ENCODE measurements around the gene SNAP29.
"Not testable (repeated sequence)": the region's sequence is repeated elsewhere in the genome, so short reads cannot be mapped to it uniquely, and the experiment has no call there.

The SNAP29 gene

GRCh38 chr22:20931126-20931654, 72.4 kb downstream of the SNAP29 start:
- DNase-seq (ENCODE audit: low read depth) = no peak

GRCh38 chr22:20933910-20934309, 75.1 kb downstream of the SNAP29 start:
- DNase-seq (ENCODE audit: low read depth) = no peak

- not testable (repeated sequence) for DNase-seq (ENCODE audit: low read depth)
Observed at GRCh38 chr22:20935049-20935448, 76.2 kb downstream of the SNAP29 start.

- DNase-seq (ENCODE audit: low read depth) = not testable (repeated sequence)
Observed at GRCh38 chr22:20935780-20936539, 77.2 kb downstream of the SNAP29 start.

DNA sequence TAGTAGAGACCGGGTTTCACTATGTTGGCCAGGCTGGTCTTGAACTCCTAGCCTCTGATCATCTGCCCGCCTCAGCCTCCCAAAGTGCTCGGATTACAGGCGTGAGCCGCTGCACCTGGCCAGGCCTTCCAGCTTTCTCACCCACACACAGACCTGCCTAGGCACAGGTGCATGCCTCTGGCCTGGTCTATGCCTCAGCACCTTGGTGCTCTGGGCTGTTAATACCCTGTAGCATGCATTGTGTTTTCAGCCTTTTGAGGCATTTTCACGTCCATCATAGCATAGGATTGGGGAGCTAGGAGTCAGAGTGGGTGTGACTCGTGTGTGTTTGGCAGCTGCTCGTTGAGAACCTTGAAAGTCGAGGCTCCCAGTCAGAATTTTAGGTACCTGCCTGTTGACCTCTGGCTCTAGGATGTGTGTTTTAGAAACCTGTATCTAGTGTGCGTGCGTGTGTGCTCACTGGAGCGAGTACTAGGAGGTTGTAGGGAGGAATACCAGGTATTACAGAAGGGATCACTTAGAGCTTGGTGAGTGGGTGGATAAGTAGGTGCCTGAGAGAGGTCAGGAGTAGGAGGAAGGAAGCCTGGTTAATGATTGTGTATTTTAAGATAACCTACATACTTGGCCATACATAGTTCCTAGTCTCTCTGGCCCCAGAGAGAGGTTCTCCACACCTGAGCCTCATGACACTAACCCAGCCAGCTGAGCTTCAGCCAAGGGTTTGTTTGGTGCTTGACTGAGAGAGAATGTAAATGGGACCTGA, 78.4 kb downstream of the SNAP29 start:
- DNase-seq (ENCODE audit: low read depth) = no peak

- no peak for DNase-seq (ENCODE audit: low read depth)
Observed at GRCh38 chr22:20937794-20938671, 79.2 kb downstream of the SNAP29 start.

GRCh38 chr22:20939457-20940185, 80.8 kb downstream of the SNAP29 start:
- DNase-seq (ENCODE audit: low read depth) = not testable (repeated sequence)

GRCh38 chr22:20940186-20940651, 81.4 kb downstream of the SNAP29 start:
- DNase-seq (ENCODE audit: low read depth) = no peak

Data from activated T-helper 1 cell treated with Interleukin-2 at 50 U/mL for 16 hours (primary cell).